PC-3 (cell line): ENCODE measurements around the gene ALX4. TPM values are rescaled to one million over a fixed set of nuclear protein-coding genes. Genes with fewer than 3 reads are reported as not detected.

Source experiments
- ATAC-seq: fragments of 200-7000 bp; cut with Tn5 transposase; 2 replicates; pipeline ENCODE4 v1.9.1; 2020; ENCODE audit warnings: mild to moderate bottlenecking, moderate library complexity
- BruUV-seq: library from RNA; stranded (reverse); fragments of 400-500 nt; replicated peaks from 2 replicates; lab custom pipeline; 2021; lab: Mats Ljungman, UMichigan
- CTCF ChIA-PET: fragments of 300-600 bp; sonication (Branson Sonifier 250); formaldehyde crosslinking; loops from one replicate; lab custom pipeline; 2022; ENCODE audit warnings: antibody characterized with exemption; lab: Charles Lee
- POLR2A ChIA-PET: fragments of 300-600 bp; sonication (Branson Sonifier 250); formaldehyde crosslinking; loops from one replicate; lab custom pipeline; 2022; ENCODE audit warnings: antibody characterized with exemption; ENCODE audit not compliant: unreplicated experiment; lab: Charles Lee
- DNase-seq: peaks from one replicate; pipeline ENCODE4 v3.0.0-alpha.2; 2015
- H2AFZ ChIP-seq: fragments of 300-600 bp; sonication (generic); 2 replicates; pipeline ENCODE4 v1.6.0; 2016; ENCODE audit warnings: antibody characterized with exemption, low read length
- H3F3A ChIP-seq: fragments of 300-600 bp; sonication (generic); one replicate; pipeline ENCODE4 v1.6.0; 2017; ENCODE audit warnings: antibody characterized with exemption, low read length, control low read depth, mild to moderate bottlenecking; ENCODE audit not compliant: unreplicated experiment
- H3K27ac ChIP-seq: fragments of 300-600 bp; sonication (generic); 2 replicates; pipeline ENCODE4 v1.5.1; 2016; ENCODE audit warnings: mild to moderate bottlenecking, low read length
- H3K27me3 ChIP-seq: fragments of 300-600 bp; sonication (generic); 2 replicates; pipeline ENCODE4 v1.6.1; 2016; ENCODE audit warnings: low read length, mixed read lengths
- H3K36me3 ChIP-seq: fragments of 300-600 bp; sonication (generic); 2 replicates; pipeline ENCODE4 v1.6.1; 2016; ENCODE audit warnings: low read depth, mixed run types, low read length, mixed read lengths
- H3K4me1 ChIP-seq: fragments of 300-600 bp; sonication (generic); 2 replicates; pipeline ENCODE4 v1.5.1; 2016; ENCODE audit warnings: low read length; ENCODE audit not compliant: insufficient read depth
- H3K4me2 ChIP-seq: fragments of 300-600 bp; sonication (generic); 2 replicates; pipeline ENCODE4 v1.6.0; 2016; ENCODE audit warnings: low read length
- H3K4me3 ChIP-seq: fragments of 300-600 bp; sonication (generic); 2 replicates; pipeline ENCODE4 v1.5.1; 2016; ENCODE audit warnings: mild to moderate bottlenecking, low read length, mixed read lengths
- H3K79me2 ChIP-seq: fragments of 300-600 bp; sonication (generic); 2 replicates; pipeline ENCODE4 v1.6.1; 2017; ENCODE audit warnings: low read length, mixed read lengths
- H3K9ac ChIP-seq: fragments of 300-600 bp; sonication (generic); 2 replicates; pipeline ENCODE4 v1.6.0; 2016; ENCODE audit warnings: mild to moderate bottlenecking, low read length
- H3K9me2 ChIP-seq: fragments of 300-600 bp; sonication (generic); replicated peaks from 2 replicates; pipeline ENCODE4 v1.6.1; 2016; ENCODE audit warnings: mixed run types, low read length, mixed read lengths
- H3K9me3 ChIP-seq: fragments of 300-600 bp; sonication (generic); 2 replicates; pipeline ENCODE4 v1.6.1; 2016; ENCODE audit warnings: low read length, mixed read lengths
- H4K20me1 ChIP-seq: fragments of 300-600 bp; sonication (generic); 2 replicates; pipeline ENCODE4 v1.6.1; 2016; ENCODE audit warnings: low read length, mixed read lengths
- EZH2 ChIP-seq: fragments of 300-600 bp; sonication (generic); IDR thresholded peaks from one replicate; pipeline ENCODE4 v1.6.1; 2017; ENCODE audit warnings: antibody characterized with exemption, mild to moderate bottlenecking, low read length; ENCODE audit not compliant: unreplicated experiment
- EZH2phosphoT487 ChIP-seq: fragments of 300-600 bp; sonication (generic); IDR thresholded peaks from 2 replicates; pipeline ENCODE4 v1.6.1; 2018; ENCODE audit warnings: mild to moderate bottlenecking, antibody characterized with exemption, low read length, borderline replicate concordance
- intact Hi-C: fragments of 100-400 bp; cut with micrococcal nuclease; formaldehyde crosslinking; loops from 2 replicates; pipeline ENCODE4 v1.9.0; 2023
- total RNA-seq: library from RNA; depleted of rRNA; stranded (reverse); fragments of >200 nt; gene quantifications from 2 replicates; pipeline ENCODE4 v1.2.3, GENCODE V29; 2014
- TF ChIP-seq, protein P1 (sequence below): fragments of 300-600 bp; sonication (generic); conservative IDR thresholded peaks from 2 replicates; pipeline ENCODE4 v1.5.1; 2017; ENCODE audit warnings: antibody characterized with exemption, low read depth, mild to moderate bottlenecking, low read length

Gene ALX4
- total RNA-seq, 1 experiment from 2014 or later = not detected

DNA sequence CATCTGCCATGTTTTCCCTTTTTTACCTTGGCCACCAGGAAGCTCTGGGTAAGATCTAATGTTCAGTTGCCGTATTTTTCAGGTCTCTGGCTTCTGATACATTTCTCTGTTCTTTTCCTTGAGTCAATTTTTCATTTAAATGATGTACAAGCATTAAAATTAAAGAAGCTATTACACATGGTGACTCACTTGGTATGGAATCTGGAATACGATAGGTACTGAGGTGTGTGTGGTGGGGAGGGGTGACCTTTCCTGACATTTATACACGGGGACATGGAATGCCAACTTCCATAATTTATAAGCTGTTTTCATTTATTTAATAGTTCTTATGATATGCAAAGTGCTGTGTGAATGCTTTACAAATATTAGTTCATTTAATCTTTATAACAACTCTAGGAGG lies 47.8 kb upstream of the ALX4 start:
- Histone ChIP-seq H3K27me3 (peaks cover 34% of the 10 kb centered on the region), H3K9me3 (no peaks in the 10 kb centered on the region), H3K36me3 (no peaks in the 10 kb centered on the region), H3K4me1 (no peaks in the 10 kb centered on the region; the same call in 1 of the 2 replicates), H3K9me2 (no peaks in the 10 kb centered on the region), H3K4me3 (no peak overlapping the region), H4K20me1 (no peaks in the 10 kb centered on the region), H3K79me2 (no peaks in the 10 kb centered on the region), H2AFZ (no peak overlapping the region), H3F3A (no peaks in the 10 kb centered on the region), H3K27ac (no peak overlapping the region), H3K4me2 (no peak overlapping the region), H3K9ac (no peak overlapping the region)
- BruUV-seq = no TSS peak
- intact Hi-C loops = no loop called here
- ATAC-seq (peak; percentile 33), DNase-seq (peak; percentile 49)
- CTCF ChIA-PET = no interaction called here
- POLR2A ChIA-PET = no interaction called here
- TF ChIP-seq EZH2phosphoT487 (no peak), EZH2 (no peak)
- TF ChIP-seq, protein P1, sequence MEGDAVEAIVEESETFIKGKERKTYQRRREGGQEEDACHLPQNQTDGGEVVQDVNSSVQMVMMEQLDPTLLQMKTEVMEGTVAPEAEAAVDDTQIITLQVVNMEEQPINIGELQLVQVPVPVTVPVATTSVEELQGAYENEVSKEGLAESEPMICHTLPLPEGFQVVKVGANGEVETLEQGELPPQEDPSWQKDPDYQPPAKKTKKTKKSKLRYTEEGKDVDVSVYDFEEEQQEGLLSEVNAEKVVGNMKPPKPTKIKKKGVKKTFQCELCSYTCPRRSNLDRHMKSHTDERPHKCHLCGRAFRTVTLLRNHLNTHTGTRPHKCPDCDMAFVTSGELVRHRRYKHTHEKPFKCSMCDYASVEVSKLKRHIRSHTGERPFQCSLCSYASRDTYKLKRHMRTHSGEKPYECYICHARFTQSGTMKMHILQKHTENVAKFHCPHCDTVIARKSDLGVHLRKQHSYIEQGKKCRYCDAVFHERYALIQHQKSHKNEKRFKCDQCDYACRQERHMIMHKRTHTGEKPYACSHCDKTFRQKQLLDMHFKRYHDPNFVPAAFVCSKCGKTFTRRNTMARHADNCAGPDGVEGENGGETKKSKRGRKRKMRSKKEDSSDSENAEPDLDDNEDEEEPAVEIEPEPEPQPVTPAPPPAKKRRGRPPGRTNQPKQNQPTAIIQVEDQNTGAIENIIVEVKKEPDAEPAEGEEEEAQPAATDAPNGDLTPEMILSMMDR = no peak

DNA sequence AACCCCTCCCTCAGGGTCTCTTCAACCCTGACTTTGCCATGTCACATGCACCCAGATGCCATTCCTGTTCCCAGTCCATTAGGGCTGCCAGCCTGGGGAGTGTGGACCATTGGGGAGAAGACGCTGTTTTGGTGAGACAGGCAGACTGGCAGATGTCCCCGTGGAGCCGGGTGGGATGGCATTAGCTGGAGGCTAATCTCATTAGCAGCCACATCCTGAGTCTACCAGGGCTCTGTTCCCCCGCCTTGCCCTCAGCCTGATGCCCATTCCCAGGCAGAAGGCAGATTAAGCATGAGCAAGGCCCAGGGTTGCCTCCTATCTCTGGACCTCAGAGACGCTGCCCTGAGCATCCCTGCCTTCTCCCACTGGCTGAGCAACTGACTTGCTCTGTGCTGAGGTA lies 46.4 kb upstream of the ALX4 start:
- Histone ChIP-seq H3K4me1 (no peaks in the 10 kb centered on the region; the same call in 1 of the 2 replicates), H3K4me2 (no peak overlapping the region), H3K9me2 (no peaks in the 10 kb centered on the region), H4K20me1 (no peaks in the 10 kb centered on the region), H3K27me3 (peaks cover 20% of the 10 kb centered on the region), H3F3A (no peaks in the 10 kb centered on the region), H3K4me3 (no peak overlapping the region), H3K9me3 (no peaks in the 10 kb centered on the region), H2AFZ (no peak overlapping the region), H3K79me2 (no peaks in the 10 kb centered on the region), H3K27ac (no peak overlapping the region), H3K36me3 (no peaks in the 10 kb centered on the region), H3K9ac (no peak overlapping the region)
- BruUV-seq = no TSS peak
- ATAC-seq = no peak
- ChIA-PET POLR2A (no interaction called here), CTCF (no interaction called here)
- intact Hi-C loops = no loop called here
- no peak for DNase-seq
- TF ChIP-seq EZH2 (no peak), EZH2phosphoT487 (no peak)
- TF ChIP-seq, protein P1 = no peak

DNA sequence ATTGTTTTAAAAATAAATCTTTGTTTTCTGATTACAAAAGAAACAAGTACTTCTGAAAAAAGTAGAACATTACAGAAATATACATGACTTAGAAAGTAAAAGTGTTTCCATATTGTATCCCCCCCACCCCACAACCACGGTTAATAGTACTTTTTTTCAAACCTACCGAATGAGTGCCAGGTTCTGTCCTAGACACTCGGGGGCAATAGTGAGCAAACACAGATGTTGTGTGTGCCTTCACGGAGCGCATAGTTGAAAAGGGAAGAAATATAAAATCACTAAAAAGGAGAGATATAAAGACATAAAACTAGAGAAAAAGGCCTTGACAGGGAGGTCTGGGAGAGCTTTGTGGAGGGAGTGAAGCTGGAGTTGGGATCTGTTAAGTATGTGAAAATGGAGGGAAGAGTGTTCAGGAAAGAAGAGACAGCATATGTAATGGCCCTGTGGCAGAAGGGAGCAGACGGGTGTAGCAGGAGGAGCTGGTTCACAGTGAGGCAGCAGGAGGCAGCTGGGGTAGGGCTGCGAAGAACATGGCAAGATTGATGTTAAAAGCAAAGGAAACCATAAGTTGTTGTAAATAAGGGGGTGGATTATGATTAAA lies 42.1 kb upstream of the ALX4 start:
- H3K27me3 ChIP-seq = peaks cover 13% of the 10 kb centered on the region
- no peaks in the 10 kb centered on the region for H3K79me2 ChIP-seq
- H3K4me1 ChIP-seq = no peaks in the 10 kb centered on the region
- ChIA-PET CTCF (no interaction called here), POLR2A (no interaction called here)
- H3K27ac ChIP-seq = no peak overlapping the region
- no peaks in the 10 kb centered on the region for H3K9me3 ChIP-seq
- no TSS peak for BruUV-seq
- intact Hi-C loops = no loop called here
- no peaks in the 10 kb centered on the region for H3F3A ChIP-seq
- ATAC-seq = no peak
- no peaks in the 10 kb centered on the region for H3K36me3 ChIP-seq
- no peaks in the 10 kb centered on the region for H4K20me1 ChIP-seq
- no peak overlapping the region for H2AFZ ChIP-seq
- H3K9ac ChIP-seq = no peak overlapping the region
- H3K9me2 ChIP-seq = no peaks in the 10 kb centered on the region
- no peak overlapping the region for H3K4me2 ChIP-seq
- DNase-seq = no peak
- no peak overlapping the region for H3K4me3 ChIP-seq
- TF ChIP-seq, protein P1 = 0 out of 2 replicates have a peak, but pooled peaks have one; percentile 22
- TF ChIP-seq EZH2phosphoT487 = no peak
